ENCODE measurements around the gene SCMH1.

SCMH1 gene

GRCh38 chr1:41021526-41022308, 220.4 kb downstream of the SCMH1 start, which contains the start of gene SLFNL1:
Gene SLFNL1, minus strand, starts transcription at chr1:41021725. Its CDS starts 1,065 bp downstream, at chr1:41020660.
- DNase-seq = no peak

GRCh38 chr1:41020654-41021053, 221.5 kb downstream of the SCMH1 start:
- DNase-seq = no peak

GRCh38 chr1:41020109-41020576, 222.0 kb downstream of the SCMH1 start:
- DNase-seq = no peak

GRCh38 chr1:41019353-41019745, 222.8 kb downstream of the SCMH1 start:
- no peak for DNase-seq

- DNase-seq = no peak
Observed at GRCh38 chr1:41018018-41018410, 224.1 kb downstream of the SCMH1 start.

GRCh38 chr1:41017141-41018017, 224.7 kb downstream of the SCMH1 start:
- DNase-seq = no peak

GRCh38 chr1:41015897-41016470, 226.1 kb downstream of the SCMH1 start:
- DNase-seq = no peak

GRCh38 chr1:41015281-41015896, 226.7 kb downstream of the SCMH1 start:
- DNase-seq = no peak

GRCh38 chr1:41014871-41015270, 227.2 kb downstream of the SCMH1 start:
- DNase-seq = no peak

GRCh38 chr1:41013796-41014195, 228.3 kb downstream of the SCMH1 start:
- no peak for DNase-seq

GRCh38 chr1:41013024-41013423, 229.1 kb downstream of the SCMH1 start:
- no peak for DNase-seq

GRCh38 chr1:41010345-41010744, 231.8 kb downstream of the SCMH1 start:
- no peak for DNase-seq

GRCh38 chr1:41009466-41009865, 232.6 kb downstream of the SCMH1 start:
- DNase-seq = no peak

- no peak for DNase-seq
Observed at GRCh38 chr1:41006942-41007865, 234.9 kb downstream of the SCMH1 start.

GRCh38 chr1:41005876-41006275, 236.2 kb downstream of the SCMH1 start:
- DNase-seq = no peak

- DNase-seq = peak; percentile 80
Observed at GRCh38 chr1:41003640-41004220, 238.4 kb downstream of the SCMH1 start.

- DNase-seq = no peak
Observed at GRCh38 chr1:41003127-41003639, 238.9 kb downstream of the SCMH1 start.

- no peak for DNase-seq
Observed at GRCh38 chr1:40998668-40999067, 243.4 kb downstream of the SCMH1 start.

GRCh38 chr1:40997096-40997495, 245.0 kb downstream of the SCMH1 start:
- no peak for DNase-seq

- DNase-seq = no peak
Observed at GRCh38 chr1:40989066-40989465, 253.0 kb downstream of the SCMH1 start.

GRCh38 chr1:40988280-40988679, 253.8 kb downstream of the SCMH1 start:
- DNase-seq = no peak

Measured in NCI-H1048 (cell line).